Measurements from ENCODE around the gene NRN1L. TPM values are rescaled to one million over a fixed set of nuclear protein-coding genes. Genes with fewer than 3 reads are reported as not detected.
"Not testable (repeated sequence)": the region's sequence is repeated elsewhere in the genome, so short reads cannot be mapped to it uniquely, and the experiment has no call there.

Gene NRN1L
- polyA plus RNA-seq (2013, experiment 1 of 2) = 0.70 TPM
- polyA plus RNA-seq (2013, experiment 2 of 2) = 0.42 TPM

DNA sequence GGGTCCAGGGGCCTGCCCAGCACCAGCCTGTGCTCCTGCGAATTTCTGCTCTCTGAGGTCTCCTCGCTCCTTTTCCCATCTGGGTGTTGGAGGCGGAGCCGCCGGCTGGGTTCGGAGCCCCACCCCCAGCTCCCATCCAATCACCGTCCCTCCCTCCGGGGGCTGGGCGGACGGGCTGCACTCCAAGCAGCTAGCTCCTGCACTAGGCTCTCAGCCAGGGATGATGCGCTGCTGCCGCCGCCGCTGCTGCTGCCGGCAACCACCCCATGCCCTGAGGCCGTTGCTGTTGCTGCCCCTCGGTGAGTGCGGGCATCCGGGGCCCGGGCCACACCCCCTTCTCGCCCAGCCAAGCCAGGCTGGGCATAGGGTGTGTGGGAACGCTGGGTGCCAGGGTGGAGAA, at the start of gene NRN1L:
TSS of gene NRN1L (plus strand) at position 202 of the 400 bp plus-strand sequence. CDS start at position 221, 19 bp downstream.
- H2BK15ac ChIP-seq (ENCODE audit: low read length) = no peak within 1 kb of the TSS
- peak within 1 kb of the TSS; percentile 63 for H3K14ac ChIP-seq (ENCODE audit: low read length)
- H3K27me3 ChIP-seq (ENCODE audit: control insufficient read depth in 3 of 3, insufficient read depth in 3 of 3, low read depth in 1 of 3, low read length in 3 of 3) = no peaks in the 10 kb centered on the region
- peak within 1 kb of the TSS; percentile 92 for H3K23ac ChIP-seq (ENCODE audit: low read depth, low read length, poor library complexity)
- no peak within 1 kb of the TSS for H2BK120ac ChIP-seq (ENCODE audit: low read depth, low read length)
- H4K91ac ChIP-seq (ENCODE audit: low read depth, low read length, poor library complexity) = no peak within 1 kb of the TSS
- no peak within 1 kb of the TSS for H3K4me3 ChIP-seq (ENCODE audit: low read length in 2 of 2)
- H2BK5ac ChIP-seq (ENCODE audit: low read length) = no peak within 1 kb of the TSS
- peak within 1 kb of the TSS; percentile 80 for H3K9ac ChIP-seq (ENCODE audit: low read depth, low read length, poor library complexity)
- DNase-seq (ENCODE audit: low spot score) = peak; percentile 75
- H4K8ac ChIP-seq (ENCODE audit: low read depth, low read length) = no peak within 1 kb of the TSS
- H3K36me3 ChIP-seq (replicated peaks in 1 of 2; ENCODE audit: control insufficient read depth in 2 of 2, insufficient read depth in 2 of 2, low read length in 2 of 2) = peaks cover 40 to 54% of the 10 kb centered on the region in 2 donors
- H3K9me3 ChIP-seq (replicated peaks in 1 of 2; ENCODE audit: control insufficient read depth in 2 of 2, insufficient read depth in 1 of 2, low read depth in 1 of 2, low read length in 2 of 2) = peaks cover 0 to 1% of the 10 kb centered on the region in 2 donors
- no peak within 1 kb of the TSS for H2BK12ac ChIP-seq (ENCODE audit: low read length)
- H3K4me1 ChIP-seq (ENCODE audit: control insufficient read depth in 2 of 2, insufficient read depth in 1 of 2, low read depth in 1 of 2, low read length in 2 of 2) = peaks cover 0 to 3% of the 10 kb centered on the region in 2 donors
- no peak within 1 kb of the TSS for H3K4ac ChIP-seq (ENCODE audit: low read length)
- peak within 1 kb of the TSS; percentile 12 for H3K18ac ChIP-seq (ENCODE audit: low read length)
- peak within 1 kb of the TSS; percentile 42 for H3K27ac ChIP-seq (replicated peaks; ENCODE audit: low read length)
- H2AK5ac ChIP-seq (ENCODE audit: low read depth, low read length) = peak within 1 kb of the TSS; percentile 14
- peak within 1 kb of the TSS; percentile 43 for H3K4me2 ChIP-seq (ENCODE audit: insufficient read depth, low read length, poor library complexity, severe bottlenecking)
- H3K79me1 ChIP-seq (ENCODE audit: low read depth, low read length) = peaks cover 5% of the 10 kb centered on the region
- no CpG with 5 or more reads among the region's 22 CpGs for WGBS, 2 donors (ENCODE audit: extremely low coverage in 2 of 2, insufficient read length in 2 of 2, insufficient replicate concordance in 1 of 2)
- H2AFZ ChIP-seq (ENCODE audit: low read length) = no peak within 1 kb of the TSS

DNA sequence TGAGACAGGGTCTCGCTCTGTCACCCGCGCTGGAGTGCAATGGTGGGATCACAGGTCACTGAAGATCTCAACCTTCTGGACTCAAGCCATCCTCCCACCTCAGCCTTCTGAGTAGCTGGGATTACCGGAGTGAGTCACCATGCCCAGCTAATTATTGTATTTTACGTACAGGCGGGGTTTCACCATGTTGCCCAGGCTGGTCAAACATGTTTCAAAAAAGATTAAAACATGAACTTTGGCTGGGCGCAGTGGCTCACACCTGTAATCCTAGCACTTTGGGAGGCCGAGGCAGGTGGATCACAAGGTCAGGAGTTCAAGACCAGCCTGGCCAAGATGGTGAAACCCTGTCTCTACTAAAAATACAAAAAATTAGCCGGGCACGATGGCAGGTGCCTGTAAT, 47.5 kb upstream of the NRN1L start:
- not testable (repeated sequence) for H2BK5ac ChIP-seq (ENCODE audit: low read length)
- WGBS, 2 donors (ENCODE audit: extremely low coverage in 2 of 2, insufficient read length in 2 of 2, insufficient replicate concordance in 1 of 2) = no CpG with 5 or more reads among the region's 10 CpGs

DNA sequence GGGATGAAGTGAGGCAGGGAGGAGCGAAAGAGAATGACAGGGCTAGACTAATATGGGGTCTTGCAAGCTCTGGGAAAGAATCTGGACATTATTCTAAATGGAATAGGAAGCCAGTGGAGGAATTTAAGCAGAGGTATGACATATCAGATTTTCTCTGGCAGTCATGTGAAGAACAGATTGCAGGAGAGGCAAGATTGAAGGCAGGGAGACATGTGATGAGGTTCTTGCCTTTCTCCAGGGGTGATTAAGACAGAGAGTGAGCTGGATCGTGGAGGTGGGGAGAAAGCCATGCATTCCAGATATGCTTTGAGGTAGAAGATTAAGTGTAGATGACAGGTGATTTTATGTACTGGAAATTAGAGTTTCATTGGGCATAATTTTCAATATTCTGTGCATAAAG, 46.9 kb upstream of the NRN1L start:
- H2AFZ ChIP-seq (ENCODE audit: low read length) = no peak overlapping the region
- H3K27ac ChIP-seq (replicated peaks; ENCODE audit: low read length) = no peak overlapping the region
- no peak overlapping the region for H3K4me3 ChIP-seq (ENCODE audit: low read length in 2 of 2)
- H4K8ac ChIP-seq (ENCODE audit: low read depth, low read length) = no peak overlapping the region
- peaks cover 5% of the 10 kb centered on the region for H3K79me1 ChIP-seq (ENCODE audit: low read depth, low read length)
- no peak for DNase-seq (ENCODE audit: low spot score)
- H3K14ac ChIP-seq (ENCODE audit: low read length) = no peak overlapping the region
- no peaks in the 10 kb centered on the region for H3K36me3 ChIP-seq (replicated peaks in 1 of 2; ENCODE audit: control insufficient read depth in 2 of 2, insufficient read depth in 2 of 2, low read length in 2 of 2)
- no peak overlapping the region for H2BK15ac ChIP-seq (ENCODE audit: low read length)
- H4K91ac ChIP-seq (ENCODE audit: low read depth, low read length, poor library complexity) = no peak overlapping the region
- H2BK120ac ChIP-seq (ENCODE audit: low read depth, low read length) = no peak overlapping the region
- H2BK12ac ChIP-seq (ENCODE audit: low read length) = no peak overlapping the region
- no peak overlapping the region for H2AK5ac ChIP-seq (ENCODE audit: low read depth, low read length)
- H3K23ac ChIP-seq (ENCODE audit: low read depth, low read length, poor library complexity) = no peak overlapping the region
- no peak overlapping the region for H2BK5ac ChIP-seq (ENCODE audit: low read length)
- H3K4me1 ChIP-seq (ENCODE audit: control insufficient read depth in 2 of 2, insufficient read depth in 1 of 2, low read depth in 1 of 2, low read length in 2 of 2) = peaks cover 4% of the 10 kb centered on the region in 2 donors
- H3K18ac ChIP-seq (ENCODE audit: low read length) = no peak overlapping the region
- no peak overlapping the region for H3K9ac ChIP-seq (ENCODE audit: low read depth, low read length, poor library complexity)
- H3K4ac ChIP-seq (ENCODE audit: low read length) = no peak overlapping the region
- WGBS, 2 donors (ENCODE audit: extremely low coverage in 2 of 2, insufficient read length in 2 of 2, insufficient replicate concordance in 1 of 2) = no CpG with 5 or more reads among the region's 2 CpGs
- H3K9me3 ChIP-seq (replicated peaks in 1 of 2; ENCODE audit: control insufficient read depth in 2 of 2, insufficient read depth in 1 of 2, low read depth in 1 of 2, low read length in 2 of 2) = no peaks in the 10 kb centered on the region
- no peak overlapping the region for H3K4me2 ChIP-seq (ENCODE audit: insufficient read depth, low read length, poor library complexity, severe bottlenecking)
- no peaks in the 10 kb centered on the region for H3K27me3 ChIP-seq (ENCODE audit: control insufficient read depth in 3 of 3, insufficient read depth in 3 of 3, low read depth in 1 of 3, low read length in 3 of 3)

More for the DNA sequence above, 47.5 kb upstream of the NRN1L start:
- not testable (repeated sequence) for H3K18ac ChIP-seq (ENCODE audit: low read length); H3K79me1 ChIP-seq (ENCODE audit: low read depth, low read length); H3K4me2 ChIP-seq (ENCODE audit: insufficient read depth, low read length, poor library complexity, severe bottlenecking); H4K8ac ChIP-seq (ENCODE audit: low read depth, low read length); H4K91ac ChIP-seq (ENCODE audit: low read depth, low read length, poor library complexity); H2BK120ac ChIP-seq (ENCODE audit: low read depth, low read length); H3K4me3 ChIP-seq (ENCODE audit: low read length in 2 of 2); DNase-seq (ENCODE audit: low spot score); H3K27ac ChIP-seq (replicated peaks; ENCODE audit: low read length); H3K14ac ChIP-seq (ENCODE audit: low read length); H2BK12ac ChIP-seq (ENCODE audit: low read length); H3K4ac ChIP-seq (ENCODE audit: low read length); H3K9ac ChIP-seq (ENCODE audit: low read depth, low read length, poor library complexity); H3K27me3 ChIP-seq (ENCODE audit: control insufficient read depth in 3 of 3, insufficient read depth in 3 of 3, low read depth in 1 of 3, low read length in 3 of 3); H2AK5ac ChIP-seq (ENCODE audit: low read depth, low read length); H2BK15ac ChIP-seq (ENCODE audit: low read length); H3K23ac ChIP-seq (ENCODE audit: low read depth, low read length, poor library complexity); H3K36me3 ChIP-seq (replicated peaks in 1 of 2; ENCODE audit: control insufficient read depth in 2 of 2, insufficient read depth in 2 of 2, low read length in 2 of 2); H3K9me3 ChIP-seq (replicated peaks in 1 of 2; ENCODE audit: control insufficient read depth in 2 of 2, insufficient read depth in 1 of 2, low read depth in 1 of 2, low read length in 2 of 2); H3K4me1 ChIP-seq (ENCODE audit: control insufficient read depth in 2 of 2, insufficient read depth in 1 of 2, low read depth in 1 of 2, low read length in 2 of 2); H2AFZ ChIP-seq (ENCODE audit: low read length)

DNA sequence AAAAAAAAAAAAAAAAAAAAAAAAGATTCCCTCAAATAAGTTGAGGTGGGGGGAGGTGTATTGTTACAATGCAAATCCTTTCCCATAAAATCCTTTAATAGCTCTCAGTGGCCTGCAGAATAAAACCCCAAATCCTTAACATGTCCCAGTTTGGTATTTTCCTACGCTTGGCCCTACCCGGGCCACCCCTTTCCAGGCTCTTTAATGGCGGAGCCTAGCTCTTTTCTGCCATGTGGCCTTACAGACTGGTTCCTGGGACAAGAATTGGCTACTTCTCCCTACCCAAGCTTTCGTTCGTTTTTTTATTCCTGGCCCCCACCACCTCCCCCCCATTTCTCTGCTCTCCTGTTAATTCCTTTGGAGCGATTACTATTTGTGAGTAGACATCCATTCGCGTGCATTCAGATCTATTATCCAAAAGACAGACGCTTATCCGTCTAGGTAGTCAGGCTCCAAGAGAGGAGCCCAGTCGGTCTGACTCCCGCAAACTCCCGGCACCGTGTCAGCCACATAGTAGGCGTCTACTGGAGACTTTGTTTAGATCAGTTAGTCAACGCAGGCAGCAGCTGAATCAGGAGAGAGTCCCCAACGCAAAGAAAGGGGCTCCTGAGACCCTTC, 43.4 kb upstream of the NRN1L start:
- no peak overlapping the region for H2BK12ac ChIP-seq (ENCODE audit: low read length)
- DNase-seq (ENCODE audit: low spot score) = no peak
- WGBS, 2 donors (ENCODE audit: extremely low coverage in 2 of 2, insufficient read length in 2 of 2, insufficient replicate concordance in 1 of 2) = no CpG with 5 or more reads among the region's 17 CpGs
- H3K36me3 ChIP-seq (replicated peaks in 1 of 2; ENCODE audit: control insufficient read depth in 2 of 2, insufficient read depth in 2 of 2, low read length in 2 of 2) = peaks cover 3 to 16% of the 10 kb centered on the region in 2 donors
- peak overlapping the region; percentile 69 for H2BK15ac ChIP-seq (ENCODE audit: low read length)
- H2AK5ac ChIP-seq (ENCODE audit: low read depth, low read length) = no peak overlapping the region
- no peak overlapping the region for H4K91ac ChIP-seq (ENCODE audit: low read depth, low read length, poor library complexity)
- no peak overlapping the region for H3K9ac ChIP-seq (ENCODE audit: low read depth, low read length, poor library complexity)
- no peak overlapping the region for H3K27ac ChIP-seq (replicated peaks; ENCODE audit: low read length)
- H3K4me2 ChIP-seq (ENCODE audit: insufficient read depth, low read length, poor library complexity, severe bottlenecking) = no peak overlapping the region
- H3K14ac ChIP-seq (ENCODE audit: low read length) = no peak overlapping the region
- no peak overlapping the region for H2BK120ac ChIP-seq (ENCODE audit: low read depth, low read length)
- H3K4me1 ChIP-seq (ENCODE audit: control insufficient read depth in 2 of 2, insufficient read depth in 1 of 2, low read depth in 1 of 2, low read length in 2 of 2) = peaks cover 20 to 23% of the 10 kb centered on the region in 2 donors
- peak overlapping the region; percentile 100 for H2AFZ ChIP-seq (ENCODE audit: low read length)
- H4K8ac ChIP-seq (ENCODE audit: low read depth, low read length) = no peak overlapping the region
- H3K9me3 ChIP-seq (replicated peaks in 1 of 2; ENCODE audit: control insufficient read depth in 2 of 2, insufficient read depth in 1 of 2, low read depth in 1 of 2, low read length in 2 of 2) = no peaks in the 10 kb centered on the region
- H3K18ac ChIP-seq (ENCODE audit: low read length) = peak overlapping the region; percentile 73
- H3K4me3 ChIP-seq (ENCODE audit: low read length in 2 of 2) = peak overlapping the region in 1 of 2 donors; percentile 91
- H3K23ac ChIP-seq (ENCODE audit: low read depth, low read length, poor library complexity) = peak overlapping the region; percentile 99
- peaks cover 9% of the 10 kb centered on the region for H3K79me1 ChIP-seq (ENCODE audit: low read depth, low read length)
- H3K4ac ChIP-seq (ENCODE audit: low read length) = no peak overlapping the region
- peak overlapping the region; percentile 97 for H2BK5ac ChIP-seq (ENCODE audit: low read length)
- H3K27me3 ChIP-seq (ENCODE audit: control insufficient read depth in 3 of 3, insufficient read depth in 3 of 3, low read depth in 1 of 3, low read length in 3 of 3) = no peaks in the 10 kb centered on the region

Measured in neuronal stem cell (in vitro differentiated cells).